ENCODE results near the gene ANKRD44.
"Not testable (repeated sequence)": the region's sequence is repeated elsewhere in the genome, so short reads cannot be mapped to it uniquely, and the experiment has no call there.

The ANKRD44 gene

GRCh38 chr2:197071213-197071612 lies 239.4 kb downstream of the ANKRD44 start:
- DNase-seq = no peak

- no peak for DNase-seq
These were observed 240.6 kb downstream of the ANKRD44 start for GRCh38 chr2:197069958-197070357.

- DNase-seq = not testable (repeated sequence)
These were observed 248.0 kb downstream of the ANKRD44 start for GRCh38 chr2:197062574-197062973.

- DNase-seq = no peak
These were observed 251.1 kb downstream of the ANKRD44 start for GRCh38 chr2:197059477-197059876.

GRCh38 chr2:197058777-197059300 lies 251.7 kb downstream of the ANKRD44 start:
- no peak for DNase-seq

- DNase-seq = no peak
These were observed 252.6 kb downstream of the ANKRD44 start for GRCh38 chr2:197057959-197058358.

- no peak for DNase-seq
These were observed 255.5 kb downstream of the ANKRD44 start for GRCh38 chr2:197055045-197055444.

- DNase-seq = no peak
These were observed 256.1 kb downstream of the ANKRD44 start for GRCh38 chr2:197054437-197054836.

- no peak for DNase-seq
These were observed 258.2 kb downstream of the ANKRD44 start for GRCh38 chr2:197052356-197052755.

GRCh38 chr2:197045115-197045514 lies 265.5 kb downstream of the ANKRD44 start:
- no peak for DNase-seq

GRCh38 chr2:197042739-197043196 lies 267.8 kb downstream of the ANKRD44 start:
- DNase-seq = peak; percentile 68

- DNase-seq = no peak
These were observed 272.6 kb downstream of the ANKRD44 start for GRCh38 chr2:197037863-197038398.

- no peak for DNase-seq
These were observed 275.6 kb downstream of the ANKRD44 start for GRCh38 chr2:197035002-197035401.

- no peak for DNase-seq
These were observed 276.3 kb downstream of the ANKRD44 start for GRCh38 chr2:197034292-197034691.

GRCh38 chr2:197033222-197033621 lies 277.4 kb downstream of the ANKRD44 start:
- DNase-seq = no peak

GRCh38 chr2:197031803-197032202 lies 278.8 kb downstream of the ANKRD44 start:
- DNase-seq = no peak

GRCh38 chr2:197030090-197030489 lies 280.5 kb downstream of the ANKRD44 start:
- no peak for DNase-seq

- no peak for DNase-seq
These were observed 281.9 kb downstream of the ANKRD44 start for GRCh38 chr2:197028633-197029032.

- no peak for DNase-seq
These were observed 282.4 kb downstream of the ANKRD44 start for GRCh38 chr2:197028230-197028629.

- DNase-seq = no peak
These were observed 286.4 kb downstream of the ANKRD44 start for GRCh38 chr2:197024206-197024605.

- DNase-seq = not testable (repeated sequence)
These were observed 289.7 kb downstream of the ANKRD44 start for GRCh38 chr2:197020921-197021320.

- no peak for DNase-seq
These were observed 297.5 kb downstream of the ANKRD44 start for GRCh38 chr2:197013098-197013497.

- DNase-seq = peak; percentile 49
These were observed 298.6 kb downstream of the ANKRD44 start for GRCh38 chr2:197011801-197012641.

- DNase-seq = no peak
These were observed 299.6 kb downstream of the ANKRD44 start for GRCh38 chr2:197011021-197011417.

Data from NCI-H774 (cell line).